Liver (tissue), 9 donors: ENCODE results near the gene MBD3L2B. TPM values are rescaled to one million over a fixed set of nuclear protein-coding genes. Genes with fewer than 3 reads are reported as not detected.
"Not testable (repeated sequence)": the region's sequence is repeated elsewhere in the genome, so short reads cannot be mapped to it uniquely, and the experiment has no call there.

Experiments used
- DNase-seq: peaks from one replicate; pipeline ENCODE4 v3.0.0-alpha.2; 2017; ENCODE audit warnings: low spot score
- H3K27ac ChIP-seq, 2 donors: one replicate each; pipeline ENCODE4 v1.7.0; 2013; ENCODE audit warnings: inconsistent platforms in 2 of 2, low read length in 2 of 2, control low read depth in 1 of 2, low read depth in 1 of 2, mild to moderate bottlenecking in 1 of 2
- H3K27me3 ChIP-seq, 4 donors: one replicate each; pipeline versions ENCODE4 v1.6.1 to v1.7.0; 2013; ENCODE audit warnings: low read length in 3 of 4, inconsistent platforms in 1 of 4, mild to moderate bottlenecking in 1 of 4, moderate library complexity in 1 of 4; ENCODE audit not compliant: control insufficient read depth in 4 of 4, insufficient read depth in 4 of 4
- H3K36me3 ChIP-seq, 4 donors: one replicate each; pipeline versions ENCODE4 v1.6.1 to v1.7.0; 2013; ENCODE audit warnings: low read length in 3 of 4, mild to moderate bottlenecking in 3 of 4, low read depth in 1 of 4, moderate library complexity in 1 of 4; ENCODE audit not compliant: control insufficient read depth in 4 of 4, insufficient read depth in 3 of 4
- H3K4me1 ChIP-seq, 4 donors: one replicate each; pipeline versions ENCODE4 v1.6.1 to v1.7.0; 2013; ENCODE audit warnings: low read length in 3 of 4, mild to moderate bottlenecking in 3 of 4, moderate library complexity in 1 of 4; ENCODE audit not compliant: control insufficient read depth in 4 of 4, insufficient read depth in 4 of 4
- H3K4me3 ChIP-seq, 3 donors: one replicate each; pipeline versions ENCODE4 v1.6.1 to v1.7.0; 2013; ENCODE audit warnings: low read length in 3 of 3, control low read depth in 1 of 3, low read depth in 1 of 3, mild to moderate bottlenecking in 1 of 3
- H3K9ac ChIP-seq, 2 donors: one replicate each; pipeline ENCODE4 v1.7.0; 2013; ENCODE audit warnings: low read length in 2 of 2, mild to moderate bottlenecking in 2 of 2, moderate library complexity in 2 of 2, control low read depth in 1 of 2, low read depth in 1 of 2
- H3K9me3 ChIP-seq, 4 donors: one replicate each; pipeline versions ENCODE4 v1.6.1 to v1.7.0; 2013; ENCODE audit warnings: low read length in 3 of 4; ENCODE audit not compliant: control insufficient read depth in 4 of 4
- EGR1 ChIP-seq, 2 donors: IDR thresholded peaks; 2 replicates each; pipeline ENCODE4 v1.6.1; 2016 to 2018; ENCODE audit warnings: antibody characterized with exemption in 2 of 2, low read depth in 2 of 2
- FOXA2 ChIP-seq: IDR thresholded peaks from 2 replicates; pipeline ENCODE4 v1.6.1; 2016; ENCODE audit warnings: antibody characterized with exemption
- GABPA ChIP-seq, 2 donors: IDR thresholded peaks in 1 of 2; conservative IDR thresholded peaks in 1 of 2; 2 replicates each; pipeline ENCODE4 v1.6.1; 2016; ENCODE audit warnings: antibody characterized with exemption in 2 of 2, mild to moderate bottlenecking in 1 of 2, moderate library complexity in 1 of 2
- HNF4G ChIP-seq: IDR thresholded peaks from 2 replicates; pipeline ENCODE4 v1.6.1; 2016; ENCODE audit warnings: antibody characterized with exemption
- JUND ChIP-seq, 2 donors: IDR thresholded peaks; 2 replicates each; pipeline ENCODE4 v1.6.1; 2016; ENCODE audit warnings: antibody characterized with exemption in 2 of 2
- RAD21 ChIP-seq, 2 donors: IDR thresholded peaks; 2 replicates each; pipeline ENCODE4 v1.6.1; 2016; ENCODE audit warnings: antibody characterized with exemption in 2 of 2, mild to moderate bottlenecking in 2 of 2
- RXRA ChIP-seq, 2 donors: IDR thresholded peaks; 2 replicates each; pipeline ENCODE4 v1.6.1; 2017 to 2018; ENCODE audit warnings: antibody characterized with exemption in 2 of 2, mild to moderate bottlenecking in 1 of 2
- SP1 ChIP-seq: IDR thresholded peaks from 2 replicates; pipeline ENCODE4 v1.6.1; 2018; ENCODE audit warnings: antibody characterized with exemption, mild to moderate bottlenecking
- TAF1 ChIP-seq: conservative IDR thresholded peaks from 2 replicates; pipeline ENCODE4 v1.6.1; 2016; ENCODE audit warnings: antibody characterized with exemption, mild to moderate bottlenecking
- YY1 ChIP-seq: IDR thresholded peaks from 2 replicates; pipeline ENCODE4 v1.6.1; 2016; ENCODE audit warnings: antibody characterized with exemption, mild to moderate bottlenecking
- WGBS: extraction: QIAGEN DNeasy Blood & Tissue Kit; methylation state at CpG from one replicate; pipeline ENCODE4 v1.1.7; 2013; 5-methylcytosine and 5-hydroxymethylcytosine counted together
- polyA plus RNA-seq, 2 donors: library from polyadenylated mRNA; stranded (reverse) in 1 of 2; unstranded in 1 of 2; fragments of 200-250 nt in 1 of 2; fragments of >200 nt in 1 of 2; fragmentation: Nextera tagmentation in 1 of 2; extraction: Ambion mirVana in 1 of 2; gene quantifications; one replicate each; pipeline versions ENCODE4 v1.2.1 to v1.2.3, GENCODE V29; 2013 to 2015
- total RNA-seq, 2 donors: library from RNA; depleted of rRNA; stranded (reverse); fragments of >200 nt; gene quantifications; one replicate each; pipeline ENCODE4 v1.2.3, GENCODE V29; 2014
- TF ChIP-seq, protein P1 (sequence below): fragments of 150-350 bp; IDR thresholded peaks from 2 replicates; pipeline ENCODE4 v1.5.1; 2017; ENCODE audit warnings: improper control_type of control experiment, low read depth, low read length; ENCODE audit not compliant: missing input control
- TF ChIP-seq, protein P2 (sequence below): IDR thresholded peaks from 2 replicates; pipeline ENCODE4 v1.6.1; 2016; ENCODE audit warnings: antibody characterized with exemption
- TF ChIP-seq, protein P3 (sequence below): IDR thresholded peaks from 2 replicates; pipeline ENCODE4 v1.6.1; 2016; ENCODE audit warnings: antibody characterized with exemption
- TF ChIP-seq, protein P4 (sequence below): IDR thresholded peaks from 2 replicates; pipeline ENCODE4 v1.6.1; 2016; ENCODE audit warnings: antibody characterized with exemption, mild to moderate bottlenecking
- TF ChIP-seq, protein P5 (sequence below): IDR thresholded peaks from 2 replicates; pipeline ENCODE4 v1.6.1; 2016; ENCODE audit warnings: antibody characterized with exemption
- donor health status: healthy.
- donor health status: healthy.
- donor health status: healthy.
- donor health status: healthy.
- donor health status: healthy.

Gene MBD3L2B
- not detected for total RNA-seq
- polyA plus RNA-seq, result not detected

DNA sequence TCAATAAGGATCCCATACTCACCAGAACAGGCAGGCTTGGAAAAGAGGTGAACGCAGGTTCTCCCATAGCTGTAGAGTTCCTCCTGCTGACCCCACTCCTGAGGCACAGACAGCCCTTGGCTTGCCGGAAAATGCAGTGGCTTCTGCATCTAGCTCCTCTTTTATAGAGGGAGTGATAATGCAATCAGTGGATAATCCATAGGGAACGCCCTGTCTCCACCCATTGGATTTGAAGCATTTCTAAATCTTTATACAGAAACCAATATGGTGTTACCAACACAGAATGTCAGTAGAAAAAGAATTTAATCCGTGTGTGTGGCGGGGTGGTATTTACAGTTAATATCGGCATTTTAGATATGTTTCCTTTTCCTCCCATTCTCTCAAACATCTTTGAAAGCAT, at the start of gene MBD3L2B:
Gene MBD3L2B (minus strand): TSS at position 101 of the 400 bp plus-strand sequence. CDS start 34 bp downstream, at position 67.
- not testable (repeated sequence) for H3K9me3 ChIP-seq, H3K27ac ChIP-seq, H3K4me3 ChIP-seq, DNase-seq, H3K36me3 ChIP-seq, H3K4me1 ChIP-seq, H3K9ac ChIP-seq, H3K27me3 ChIP-seq
- no CpG with 5 or more reads among the region's 6 CpGs for WGBS

DNA sequence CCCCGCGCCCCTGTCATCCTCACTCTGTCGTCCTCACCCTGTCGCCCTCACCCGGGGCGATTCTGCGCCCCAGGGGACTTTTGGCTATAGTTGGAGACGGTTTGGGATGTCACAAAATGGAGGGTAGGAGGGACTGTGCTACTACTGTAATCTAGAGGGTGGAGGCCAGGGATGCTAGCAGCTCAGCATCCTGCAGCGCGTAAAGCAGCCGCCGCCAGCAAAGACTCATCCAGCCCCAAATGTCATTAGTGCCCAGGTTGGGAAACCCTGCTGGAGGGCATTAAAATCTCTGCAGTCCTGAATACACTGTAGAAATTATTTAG, 48.6 kb upstream of the MBD3L2B start:
- peak overlapping the region; percentile 66 to 88 (median 81) for H3K4me3 ChIP-seq
- TF ChIP-seq FOXA2 (no peak), GABPA (IDR thresholded peaks at IDR 0.05 in 1 of 2, conservative IDR thresholded peaks at IDR 0.05 in 1 of 2) (no peak), EGR1 (IDR thresholded peaks at IDR 0.05; ENCODE audit: low read depth in 2 of 2) (no peak), RXRA (IDR thresholded peaks at IDR 0.05) (no peak)
- TF ChIP-seq, protein P1, sequence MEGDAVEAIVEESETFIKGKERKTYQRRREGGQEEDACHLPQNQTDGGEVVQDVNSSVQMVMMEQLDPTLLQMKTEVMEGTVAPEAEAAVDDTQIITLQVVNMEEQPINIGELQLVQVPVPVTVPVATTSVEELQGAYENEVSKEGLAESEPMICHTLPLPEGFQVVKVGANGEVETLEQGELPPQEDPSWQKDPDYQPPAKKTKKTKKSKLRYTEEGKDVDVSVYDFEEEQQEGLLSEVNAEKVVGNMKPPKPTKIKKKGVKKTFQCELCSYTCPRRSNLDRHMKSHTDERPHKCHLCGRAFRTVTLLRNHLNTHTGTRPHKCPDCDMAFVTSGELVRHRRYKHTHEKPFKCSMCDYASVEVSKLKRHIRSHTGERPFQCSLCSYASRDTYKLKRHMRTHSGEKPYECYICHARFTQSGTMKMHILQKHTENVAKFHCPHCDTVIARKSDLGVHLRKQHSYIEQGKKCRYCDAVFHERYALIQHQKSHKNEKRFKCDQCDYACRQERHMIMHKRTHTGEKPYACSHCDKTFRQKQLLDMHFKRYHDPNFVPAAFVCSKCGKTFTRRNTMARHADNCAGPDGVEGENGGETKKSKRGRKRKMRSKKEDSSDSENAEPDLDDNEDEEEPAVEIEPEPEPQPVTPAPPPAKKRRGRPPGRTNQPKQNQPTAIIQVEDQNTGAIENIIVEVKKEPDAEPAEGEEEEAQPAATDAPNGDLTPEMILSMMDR, result no peak
- H3K4me1 ChIP-seq, result peaks cover 4 to 9% (median 8%) of the 10 kb centered on the region in 4 donors
- peaks cover 16 to 26% (median 19%) of the 10 kb centered on the region in 4 donors for H3K36me3 ChIP-seq
- H3K9ac ChIP-seq, result peak overlapping the region; percentile 56 to 57
- peak overlapping the region; percentile 74 to 83 for H3K27ac ChIP-seq
- no peaks in the 10 kb centered on the region for H3K27me3 ChIP-seq
- no peak for DNase-seq
- under 1% methylated on average over 12 of the region's 12 CpGs for WGBS
- peaks cover 0 to 10% (median 2%) of the 10 kb centered on the region in 4 donors for H3K9me3 ChIP-seq

DNA sequence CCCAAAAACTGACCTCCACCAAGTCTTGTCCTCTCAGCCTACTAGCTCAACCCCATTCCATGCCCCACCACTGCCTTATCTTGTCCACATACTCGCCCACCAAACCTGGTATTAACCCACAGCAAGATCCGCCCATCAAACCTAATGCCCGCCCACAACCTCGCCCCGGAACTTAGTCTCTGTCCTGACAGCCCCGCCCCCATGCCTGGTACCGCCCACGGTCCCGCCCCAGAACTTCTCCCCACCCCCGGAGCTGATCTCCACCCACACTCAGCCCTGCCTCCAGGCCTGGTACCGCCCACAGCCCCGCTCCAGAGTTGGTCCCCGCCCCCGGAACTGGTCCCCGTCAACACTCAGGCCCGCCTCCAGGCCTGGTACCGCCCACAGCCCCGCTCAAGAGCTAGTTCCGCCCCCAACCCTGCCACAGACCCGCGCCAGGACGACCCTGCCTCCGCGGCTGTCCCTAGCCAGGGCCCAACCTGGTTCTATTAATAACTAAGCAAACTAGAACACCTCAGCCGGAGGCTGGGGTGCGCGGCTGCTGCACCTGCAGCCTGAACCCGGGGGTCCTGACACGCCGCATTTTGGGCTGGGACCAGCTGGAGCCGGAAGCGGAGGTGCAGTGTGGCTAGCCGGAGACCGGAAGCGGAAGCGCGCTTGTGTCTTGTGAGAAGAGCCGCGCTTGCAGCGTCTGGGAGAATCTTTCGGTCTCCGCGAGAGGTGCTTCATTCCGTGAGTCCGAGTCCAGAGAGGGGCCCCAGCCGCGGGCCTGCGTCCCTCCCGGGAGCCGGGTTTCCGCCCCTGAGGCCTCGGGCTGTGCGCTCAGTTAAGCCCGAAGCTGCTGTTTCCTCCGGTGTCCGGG, 48.0 kb upstream of the MBD3L2B start, which contains the start of gene ZNF557:
Gene ZNF557 (plus strand): TSS at position 662 of the 862 bp plus-strand sequence. CDS start 5,372 bp downstream, outside the sequence.
- Histone ChIP-seq H3K9me3 (peaks cover 0 to 9% (median 2%) of the 10 kb centered on the region in 4 donors), H3K36me3 (peaks cover 14 to 22% (median 18%) of the 10 kb centered on the region in 4 donors), H3K9ac (peak within 1 kb of the TSS; percentile 56 to 57), H3K4me1 (peaks cover 4 to 9% (median 8%) of the 10 kb centered on the region in 4 donors), H3K4me3 (peak within 1 kb of the TSS; percentile 66 to 88 (median 81)), H3K27me3 (no peaks in the 10 kb centered on the region), H3K27ac (peak within 1 kb of the TSS; percentile 74 to 83)
- DNase-seq, result peak; percentile 99
- under 1% methylated on average over 56 of the region's 56 CpGs for WGBS
- no peak for TF ChIP-seq RAD21 (IDR thresholded peaks at IDR 0.05)
- TF ChIP-seq, protein P2, sequence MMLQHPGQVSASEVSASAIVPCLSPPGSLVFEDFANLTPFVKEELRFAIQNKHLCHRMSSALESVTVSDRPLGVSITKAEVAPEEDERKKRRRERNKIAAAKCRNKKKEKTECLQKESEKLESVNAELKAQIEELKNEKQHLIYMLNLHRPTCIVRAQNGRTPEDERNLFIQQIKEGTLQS, result no peak
- TF ChIP-seq JUND (IDR thresholded peaks at IDR 0.05), result peak in 1 of 2 donors; percentile 50
- TF ChIP-seq HNF4G, result no peak
- TF ChIP-seq, protein P3, sequence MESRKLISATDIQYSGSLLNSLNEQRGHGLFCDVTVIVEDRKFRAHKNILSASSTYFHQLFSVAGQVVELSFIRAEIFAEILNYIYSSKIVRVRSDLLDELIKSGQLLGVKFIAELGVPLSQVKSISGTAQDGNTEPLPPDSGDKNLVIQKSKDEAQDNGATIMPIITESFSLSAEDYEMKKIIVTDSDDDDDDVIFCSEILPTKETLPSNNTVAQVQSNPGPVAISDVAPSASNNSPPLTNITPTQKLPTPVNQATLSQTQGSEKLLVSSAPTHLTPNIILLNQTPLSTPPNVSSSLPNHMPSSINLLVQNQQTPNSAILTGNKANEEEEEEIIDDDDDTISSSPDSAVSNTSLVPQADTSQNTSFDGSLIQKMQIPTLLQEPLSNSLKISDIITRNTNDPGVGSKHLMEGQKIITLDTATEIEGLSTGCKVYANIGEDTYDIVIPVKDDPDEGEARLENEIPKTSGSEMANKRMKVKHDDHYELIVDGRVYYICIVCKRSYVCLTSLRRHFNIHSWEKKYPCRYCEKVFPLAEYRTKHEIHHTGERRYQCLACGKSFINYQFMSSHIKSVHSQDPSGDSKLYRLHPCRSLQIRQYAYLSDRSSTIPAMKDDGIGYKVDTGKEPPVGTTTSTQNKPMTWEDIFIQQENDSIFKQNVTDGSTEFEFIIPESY, result peak; percentile 37
- peak; percentile 89 for TF ChIP-seq SP1
- peak; percentile 91 to 96 for TF ChIP-seq GABPA (IDR thresholded peaks at IDR 0.05 in 1 of 2, conservative IDR thresholded peaks at IDR 0.05 in 1 of 2)
- TF ChIP-seq RXRA (IDR thresholded peaks at IDR 0.05), result peak in 1 of 2 donors; percentile 44
- TF ChIP-seq, protein P4, sequence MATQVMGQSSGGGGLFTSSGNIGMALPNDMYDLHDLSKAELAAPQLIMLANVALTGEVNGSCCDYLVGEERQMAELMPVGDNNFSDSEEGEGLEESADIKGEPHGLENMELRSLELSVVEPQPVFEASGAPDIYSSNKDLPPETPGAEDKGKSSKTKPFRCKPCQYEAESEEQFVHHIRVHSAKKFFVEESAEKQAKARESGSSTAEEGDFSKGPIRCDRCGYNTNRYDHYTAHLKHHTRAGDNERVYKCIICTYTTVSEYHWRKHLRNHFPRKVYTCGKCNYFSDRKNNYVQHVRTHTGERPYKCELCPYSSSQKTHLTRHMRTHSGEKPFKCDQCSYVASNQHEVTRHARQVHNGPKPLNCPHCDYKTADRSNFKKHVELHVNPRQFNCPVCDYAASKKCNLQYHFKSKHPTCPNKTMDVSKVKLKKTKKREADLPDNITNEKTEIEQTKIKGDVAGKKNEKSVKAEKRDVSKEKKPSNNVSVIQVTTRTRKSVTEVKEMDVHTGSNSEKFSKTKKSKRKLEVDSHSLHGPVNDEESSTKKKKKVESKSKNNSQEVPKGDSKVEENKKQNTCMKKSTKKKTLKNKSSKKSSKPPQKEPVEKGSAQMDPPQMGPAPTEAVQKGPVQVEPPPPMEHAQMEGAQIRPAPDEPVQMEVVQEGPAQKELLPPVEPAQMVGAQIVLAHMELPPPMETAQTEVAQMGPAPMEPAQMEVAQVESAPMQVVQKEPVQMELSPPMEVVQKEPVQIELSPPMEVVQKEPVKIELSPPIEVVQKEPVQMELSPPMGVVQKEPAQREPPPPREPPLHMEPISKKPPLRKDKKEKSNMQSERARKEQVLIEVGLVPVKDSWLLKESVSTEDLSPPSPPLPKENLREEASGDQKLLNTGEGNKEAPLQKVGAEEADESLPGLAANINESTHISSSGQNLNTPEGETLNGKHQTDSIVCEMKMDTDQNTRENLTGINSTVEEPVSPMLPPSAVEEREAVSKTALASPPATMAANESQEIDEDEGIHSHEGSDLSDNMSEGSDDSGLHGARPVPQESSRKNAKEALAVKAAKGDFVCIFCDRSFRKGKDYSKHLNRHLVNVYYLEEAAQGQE, result peak; percentile 57
- peak; percentile 38 for TF ChIP-seq YY1
- TF ChIP-seq EGR1 (IDR thresholded peaks at IDR 0.05; ENCODE audit: low read depth in 2 of 2), result peak; percentile 78 to 84
- TF ChIP-seq, protein P1, result no peak
- no peak for TF ChIP-seq TAF1
- no peak for TF ChIP-seq FOXA2
- TF ChIP-seq, protein P5, sequence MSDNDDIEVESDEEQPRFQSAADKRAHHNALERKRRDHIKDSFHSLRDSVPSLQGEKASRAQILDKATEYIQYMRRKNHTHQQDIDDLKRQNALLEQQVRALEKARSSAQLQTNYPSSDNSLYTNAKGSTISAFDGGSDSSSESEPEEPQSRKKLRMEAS, result peak; percentile 80
